SK-N-MC (cell line): ENCODE measurements around the gene PLPP3.

Experiments
- DNase-seq: peaks from one replicate; pipeline ENCODE4 v3.0.0-alpha.2; 2011; ENCODE audit warnings: low read depth, low spot score
- H3K27ac ChIP-seq: fragments of 200-600 bp; sonication (generic); 2 replicates; pipeline ENCODE4 v1.5.1; 2016; ENCODE audit warnings: mixed run types
- H3K36me3 ChIP-seq: fragments of 200-600 bp; sonication (generic); 2 replicates; pipeline ENCODE4 v1.6.1; 2017; ENCODE audit warnings: antibody characterized with exemption, low read length, mixed read lengths; ENCODE audit not compliant: insufficient read depth
- H3K4me3 ChIP-seq: fragments of 200-600 bp; sonication (generic); 2 replicates; pipeline ENCODE4 v1.5.1; 2016
- H3K9ac ChIP-seq: fragments of 200-600 bp; sonication (generic); 2 replicates; pipeline ENCODE4 v1.8.0; 2017; ENCODE audit warnings: mixed run types, mixed read lengths; ENCODE audit not compliant: insufficient read length
- H3K9me3 ChIP-seq: fragments of 200-600 bp; sonication (generic); 2 replicates; pipeline ENCODE4 v1.6.1; 2017; ENCODE audit warnings: low read depth, mild to moderate bottlenecking, antibody characterized with exemption, low read length, moderate library complexity, mixed read lengths
- EZH2 ChIP-seq: fragments of 200-600 bp; sonication (generic); IDR thresholded peaks from one replicate; pipeline ENCODE4 v1.6.1; 2017; ENCODE audit warnings: antibody characterized with exemption
- FOXP2 ChIP-seq: optimal IDR thresholded peaks from 2 replicates; pipeline ENCODE3; 2011; ENCODE audit warnings: mild to moderate bottlenecking, moderate library complexity; ENCODE audit not compliant: insufficient read depth; ENCODE audit errors: extremely low read length, control extremely low read depth
- POLR2AphosphoS5 ChIP-seq: IDR thresholded peaks from 2 replicates; pipeline ENCODE4 v1.6.1; 2012; ENCODE audit warnings: mild to moderate bottlenecking, low read depth, low read length, borderline replicate concordance

Gene PLPP3

DNA sequence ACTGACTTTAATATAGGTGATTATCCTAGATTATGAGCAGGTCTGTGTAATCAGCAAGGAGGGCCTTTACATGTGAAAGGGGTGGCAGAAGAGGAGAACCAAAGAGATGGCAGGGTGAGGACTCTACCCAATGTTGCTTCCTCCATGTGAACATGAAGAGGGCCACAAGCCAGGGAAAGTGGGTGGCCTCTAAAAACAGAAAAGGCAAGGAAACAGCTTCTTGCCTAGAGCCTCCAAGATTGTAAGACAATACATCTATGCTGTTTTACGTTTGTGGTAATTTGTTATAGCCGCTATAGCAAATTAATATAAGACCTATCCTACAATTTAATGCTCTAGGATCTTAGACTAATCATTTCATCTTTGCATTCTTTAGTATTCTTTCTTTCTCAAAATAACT, 85.5 kb downstream of the PLPP3 start:
- no peak for TF ChIP-seq EZH2
- TF ChIP-seq POLR2AphosphoS5: no peak
- TF ChIP-seq FOXP2: no peak
- DNase-seq: no peak

DNA sequence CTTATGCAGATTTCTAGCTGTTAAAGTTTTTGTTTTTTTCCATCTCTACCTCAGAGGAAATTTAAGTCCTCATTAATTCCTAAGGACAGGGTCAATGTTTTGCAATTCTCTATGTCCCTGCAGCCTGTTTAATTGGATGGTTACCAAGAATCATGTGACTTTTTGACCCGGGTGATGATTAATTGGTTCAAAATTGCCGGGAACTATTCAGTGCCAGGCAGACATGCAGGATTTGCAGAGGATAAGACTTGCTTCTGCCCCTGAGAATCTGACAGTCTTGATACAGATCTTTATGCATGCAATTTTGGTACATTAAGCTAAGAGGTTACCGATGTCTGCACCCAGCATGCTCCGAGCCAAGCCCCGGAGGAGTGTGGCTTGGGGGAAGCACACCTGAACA, 87.9 kb downstream of the PLPP3 start:
- TF ChIP-seq FOXP2 (no peak), POLR2AphosphoS5 (no peak), EZH2 (no peak)
- H3K27ac ChIP-seq: no peak overlapping the region
- H3K9me3 ChIP-seq: no peaks in the 10 kb centered on the region
- H3K4me3 ChIP-seq: no peak overlapping the region
- DNase-seq: no peak
- no peak overlapping the region for H3K9ac ChIP-seq
- no peaks in the 10 kb centered on the region for H3K36me3 ChIP-seq

More for the DNA sequence above, 85.5 kb downstream of the PLPP3 start:
- Histone ChIP-seq H3K36me3 (no peaks in the 10 kb centered on the region), H3K9me3 (no peaks in the 10 kb centered on the region), H3K9ac (no peak overlapping the region), H3K27ac (no peak overlapping the region), H3K4me3 (no peak overlapping the region)

DNA sequence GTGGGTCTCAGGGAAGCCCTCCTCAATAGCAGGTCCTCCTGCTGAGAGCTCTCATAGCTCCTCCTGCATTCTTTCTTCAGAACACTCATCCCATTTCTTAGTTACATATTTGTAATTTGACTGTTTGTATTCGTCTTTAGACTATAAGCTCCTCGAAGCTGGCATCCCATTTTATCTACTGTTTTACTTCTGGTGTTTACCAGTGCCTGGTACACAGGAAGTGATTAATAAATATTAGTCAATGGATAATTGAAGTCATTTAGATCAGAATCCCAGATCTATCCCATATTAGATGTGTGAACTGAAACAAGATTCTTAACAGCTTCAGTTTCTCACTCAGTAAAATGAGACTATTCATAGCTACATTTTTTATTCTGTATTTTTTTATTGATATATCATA, 88.7 kb downstream of the PLPP3 start:
- DNase-seq: no peak
- Histone ChIP-seq H3K9ac (no peak overlapping the region), H3K9me3 (no peaks in the 10 kb centered on the region), H3K4me3 (no peak overlapping the region), H3K27ac (no peak overlapping the region), H3K36me3 (no peaks in the 10 kb centered on the region)
- no peak for TF ChIP-seq POLR2AphosphoS5
- TF ChIP-seq EZH2: no peak
- no peak for TF ChIP-seq FOXP2

DNA sequence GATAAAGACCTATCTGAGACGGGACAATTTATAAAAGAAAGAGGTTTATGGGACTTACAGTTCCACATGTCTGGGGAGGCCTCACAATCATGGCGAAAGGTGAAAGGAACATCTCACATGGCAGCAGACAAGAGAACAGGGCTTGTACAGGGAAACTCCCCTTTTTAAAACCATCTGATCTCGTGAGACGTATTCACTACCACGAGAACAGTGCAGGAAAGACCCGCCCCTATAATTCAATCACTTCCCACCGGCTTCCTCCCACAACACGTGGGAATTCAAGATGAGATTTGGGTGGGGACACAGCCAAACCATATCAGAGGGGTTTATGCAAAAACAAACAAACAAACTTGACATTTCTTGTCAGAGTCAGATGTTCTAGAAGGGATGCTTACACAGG, 89.7 kb downstream of the PLPP3 start:
- TF ChIP-seq FOXP2: no peak
- TF ChIP-seq EZH2: no peak
- no peak for TF ChIP-seq POLR2AphosphoS5
- no peak for DNase-seq
- H3K36me3 ChIP-seq: no peaks in the 10 kb centered on the region
- H3K9ac ChIP-seq: no peak overlapping the region
- no peaks in the 10 kb centered on the region for H3K9me3 ChIP-seq
- no peak overlapping the region for H3K4me3 ChIP-seq
- no peak overlapping the region for H3K27ac ChIP-seq

DNA sequence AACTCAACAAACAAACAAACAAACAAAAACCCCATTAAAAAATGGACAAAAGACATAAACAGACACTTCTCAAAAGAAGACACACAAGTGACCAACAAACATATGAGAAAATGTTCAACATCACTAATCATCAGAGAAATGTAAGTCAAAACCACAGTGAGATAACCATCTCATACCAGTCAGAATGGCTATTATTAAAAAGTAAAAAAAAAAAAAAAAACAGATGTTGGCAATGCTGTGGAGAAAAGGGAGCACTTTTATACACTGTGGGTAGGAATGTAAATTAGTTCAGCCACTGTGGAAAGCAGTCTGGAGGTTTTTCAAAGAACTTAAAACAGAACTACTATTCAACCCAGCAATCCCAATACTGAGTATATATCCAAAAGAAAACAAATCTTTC, 94.7 kb downstream of the PLPP3 start:
- no peak overlapping the region for H3K9ac ChIP-seq
- H3K4me3 ChIP-seq: no peak overlapping the region
- no peak for DNase-seq
- H3K36me3 ChIP-seq: no peaks in the 10 kb centered on the region
- no peaks in the 10 kb centered on the region for H3K9me3 ChIP-seq
- H3K27ac ChIP-seq: no peak overlapping the region
- TF ChIP-seq POLR2AphosphoS5: no peak
- no peak for TF ChIP-seq FOXP2
- TF ChIP-seq EZH2: no peak

DNA sequence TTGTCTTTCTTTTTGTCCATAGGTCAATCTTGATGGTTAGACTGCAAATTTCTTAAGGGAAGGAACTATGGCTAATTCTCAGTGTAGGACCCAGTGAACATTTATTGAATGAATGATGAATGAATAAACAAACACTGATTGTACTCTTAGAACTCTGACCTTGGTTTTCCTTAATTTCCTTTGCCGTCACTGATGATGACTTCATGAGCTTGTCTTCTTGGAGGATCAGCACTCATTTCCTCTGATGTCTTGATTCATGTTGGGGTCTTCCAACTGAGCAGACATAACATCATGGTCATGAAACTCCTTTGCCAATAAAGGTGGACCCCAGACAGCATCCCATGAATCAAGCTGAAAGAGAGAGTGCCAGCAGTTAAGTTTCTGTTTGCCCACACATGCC, 96.3 kb downstream of the PLPP3 start:
- Histone ChIP-seq H3K9me3 (no peaks in the 10 kb centered on the region), H3K4me3 (no peak overlapping the region), H3K27ac (no peak overlapping the region), H3K36me3 (no peaks in the 10 kb centered on the region), H3K9ac (no peak overlapping the region)
- no peak for DNase-seq
- TF ChIP-seq POLR2AphosphoS5 (no peak), EZH2 (no peak), FOXP2 (no peak)

DNA sequence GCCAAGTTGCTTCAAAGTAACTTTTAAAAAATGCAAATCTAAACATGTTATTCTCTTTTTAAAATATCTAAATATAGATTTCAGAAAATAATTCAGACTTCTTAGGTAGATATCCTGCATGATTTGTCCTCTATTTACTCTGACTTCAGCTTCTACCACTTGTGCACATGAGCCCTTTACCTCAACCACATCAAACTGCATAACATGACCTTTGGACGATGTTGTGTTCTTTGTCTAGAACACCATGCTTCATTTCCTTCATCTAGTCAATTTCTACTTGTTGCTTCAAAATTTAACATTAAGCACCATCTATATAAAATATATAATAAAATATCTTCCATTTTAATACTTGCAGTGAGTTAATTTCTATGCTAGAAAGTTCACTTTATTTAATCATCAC, 96.9 kb downstream of the PLPP3 start:
- no peak for DNase-seq
- H3K4me3 ChIP-seq: no peak overlapping the region
- no peak for TF ChIP-seq EZH2
- no peak for TF ChIP-seq FOXP2
- no peak for TF ChIP-seq POLR2AphosphoS5
- H3K36me3 ChIP-seq: no peaks in the 10 kb centered on the region
- no peak overlapping the region for H3K9ac ChIP-seq
- no peak overlapping the region for H3K27ac ChIP-seq
- no peaks in the 10 kb centered on the region for H3K9me3 ChIP-seq

DNA sequence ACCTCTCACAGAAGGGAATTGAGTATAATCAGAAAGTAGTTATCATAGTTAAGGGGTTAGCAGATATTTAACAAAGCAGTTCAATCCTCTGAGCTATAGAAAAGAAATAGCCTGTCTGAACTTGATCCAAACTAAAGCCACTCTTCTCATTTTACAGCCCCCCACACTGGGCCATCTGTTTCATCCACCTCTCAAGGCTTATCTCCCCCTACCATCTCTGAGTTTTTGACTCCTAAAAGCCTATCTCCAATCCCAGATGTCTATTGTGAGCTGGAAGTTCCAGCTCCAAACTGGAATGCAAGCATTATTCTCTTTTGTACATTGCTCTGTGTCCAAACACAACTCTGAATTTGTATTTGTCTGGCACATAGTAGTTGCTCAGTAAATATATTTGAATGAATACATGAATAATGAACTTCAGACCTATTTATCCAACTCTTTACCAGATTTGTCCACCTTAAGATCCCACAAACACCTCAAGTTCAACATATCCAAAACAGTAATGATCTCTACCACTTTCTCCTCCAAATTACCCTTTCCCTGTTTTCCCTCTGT, 98.1 kb downstream of the PLPP3 start:
- H3K4me3 ChIP-seq: no peak overlapping the region

DNA sequence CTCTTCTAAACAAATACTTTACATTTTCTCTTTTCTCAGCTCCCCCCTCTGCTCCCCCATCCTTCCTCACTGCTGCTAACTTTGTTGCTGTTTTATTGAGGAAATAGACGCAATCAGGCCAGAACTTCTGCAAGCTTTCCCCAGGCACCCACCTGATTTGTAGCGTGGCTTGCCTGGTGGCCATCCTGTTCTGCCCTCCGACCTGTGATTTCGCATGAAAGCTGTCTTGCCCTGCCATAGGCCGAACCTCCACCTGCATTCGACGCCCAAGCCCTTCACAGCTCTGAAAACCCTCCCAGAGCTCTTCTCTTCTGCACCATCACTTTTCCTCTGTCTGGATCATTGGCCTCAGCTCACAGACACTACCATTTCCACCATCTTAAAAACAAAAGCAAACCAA, 100.6 kb downstream of the PLPP3 start:
- TF ChIP-seq FOXP2 (no peak), POLR2AphosphoS5 (no peak), EZH2 (no peak)
- no peak overlapping the region for H3K27ac ChIP-seq
- DNase-seq: no peak
- no peaks in the 10 kb centered on the region for H3K36me3 ChIP-seq
- no peak overlapping the region for H3K9ac ChIP-seq
- H3K4me3 ChIP-seq: no peak overlapping the region
- H3K9me3 ChIP-seq: no peaks in the 10 kb centered on the region

More for the DNA sequence above, 98.1 kb downstream of the PLPP3 start:
- no peak overlapping the region for H3K27ac ChIP-seq
- TF ChIP-seq FOXP2 (no peak), EZH2 (no peak), POLR2AphosphoS5 (no peak)
- H3K36me3 ChIP-seq: no peaks in the 10 kb centered on the region
- DNase-seq: no peak
- H3K9me3 ChIP-seq: no peaks in the 10 kb centered on the region
- H3K9ac ChIP-seq: no peak overlapping the region
